ENCODE results near the gene IGF1R. TPM values are rescaled to one million over a fixed set of nuclear protein-coding genes. Genes with fewer than 3 reads are reported as not detected.

Gene IGF1R
- total and polyA plus RNA-seq, 2 of the 13 experiments (the other 11 are each of a cell fraction or from before 2014, with no cell fraction given) = 15.9 to 18.4 TPM

DNA sequence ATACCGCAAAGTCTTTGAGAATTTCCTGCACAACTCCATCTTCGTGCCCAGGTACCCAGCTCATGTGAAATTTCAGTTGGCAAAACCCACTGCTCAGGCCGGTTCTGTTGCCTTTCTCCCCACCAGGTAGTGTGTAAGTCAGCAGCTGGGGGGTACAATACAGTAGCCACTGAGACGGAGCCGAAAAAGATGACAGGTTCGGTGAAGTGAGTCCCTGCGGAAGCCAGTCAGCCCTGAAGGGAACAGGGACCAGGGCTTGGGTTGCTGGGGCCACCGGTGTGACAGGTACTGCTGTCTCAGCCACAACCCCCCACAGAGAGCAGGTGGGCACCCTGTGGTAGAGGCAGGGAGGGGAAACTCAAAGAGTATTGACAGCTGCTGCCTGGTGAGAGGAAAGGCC, 268.5 kb downstream of the IGF1R start:
- FAIRE-seq (no peak), ATAC-seq (no peak), DNase-seq (ENCODE audit: low spot score) (no peak)
- Histone ChIP-seq H3K4me3 (replicated peaks in 1 of 3; ENCODE audit: insufficient read depth in 1 of 3, low read depth in 2 of 3, low read length in 3 of 3) (no peak overlapping the region), H3K79me2 (ENCODE audit: insufficient read depth, low read length) (no peaks in the 10 kb centered on the region), H3K9ac (ENCODE audit: insufficient read depth, low read depth, low read length) (no peak overlapping the region), H2AFZ (ENCODE audit: low read length) (no peak overlapping the region), H4K20me1 (ENCODE audit: insufficient read depth, low read length) (no peaks in the 10 kb centered on the region), H3K9me3 (ENCODE audit: low read length) (no peaks in the 10 kb centered on the region), H3K27me3 (ENCODE audit: control insufficient read depth in 1 of 2, insufficient read depth in 2 of 2, low read length in 2 of 2) (no peaks in the 10 kb centered on the region), H3K27ac (ENCODE audit: extremely low read length, insufficient read depth, low read length) (no peak overlapping the region), H3K4me2 (ENCODE audit: low read depth, low read length) (no peak overlapping the region), H3K36me3 (replicated peaks in 1 of 2; ENCODE audit: control insufficient read depth in 1 of 2, insufficient read depth in 2 of 2, low read length in 2 of 2) (peaks cover 39 to 91% of the 10 kb centered on the region in 2 experiments), H3K4me1 (ENCODE audit: insufficient read depth, low read length) (no peaks in the 10 kb centered on the region)
- ChIA-PET POLR2A (no interaction called here), CTCF (ENCODE audit: low intra/inter-chr PET ratio, low total read pairs) (no interaction called here)
- intact Hi-C loops (cut with micrococcal nuclease; ENCODE audit: unreplicated experiment) (no loop called here), in situ Hi-C loops (cut with HindIII; ENCODE audit: extremely low pct_ligation_motif_present, low pct_unique_long_range_greater_than_20kb) (no loop called here)
- WGBS (ENCODE audit: low lambda C conversion rate) = 98% methylated on average over 8 of the region's 8 CpGs
- BruUV-seq (replicated peaks) = no TSS peak
- TF ChIP-seq, protein P1, sequence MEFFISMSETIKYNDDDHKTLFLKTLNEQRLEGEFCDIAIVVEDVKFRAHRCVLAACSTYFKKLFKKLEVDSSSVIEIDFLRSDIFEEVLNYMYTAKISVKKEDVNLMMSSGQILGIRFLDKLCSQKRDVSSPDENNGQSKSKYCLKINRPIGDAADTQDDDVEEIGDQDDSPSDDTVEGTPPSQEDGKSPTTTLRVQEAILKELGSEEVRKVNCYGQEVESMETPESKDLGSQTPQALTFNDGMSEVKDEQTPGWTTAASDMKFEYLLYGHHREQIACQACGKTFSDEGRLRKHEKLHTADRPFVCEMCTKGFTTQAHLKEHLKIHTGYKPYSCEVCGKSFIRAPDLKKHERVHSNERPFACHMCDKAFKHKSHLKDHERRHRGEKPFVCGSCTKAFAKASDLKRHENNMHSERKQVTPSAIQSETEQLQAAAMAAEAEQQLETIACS (CRISPR knock-in tag; IDR thresholded peaks at IDR 0.05) = no peak
- TF ChIP-seq SATB2 (CRISPR knock-in tag; IDR thresholded peaks at IDR 0.05) = no peak
- TF ChIP-seq, protein P2, sequence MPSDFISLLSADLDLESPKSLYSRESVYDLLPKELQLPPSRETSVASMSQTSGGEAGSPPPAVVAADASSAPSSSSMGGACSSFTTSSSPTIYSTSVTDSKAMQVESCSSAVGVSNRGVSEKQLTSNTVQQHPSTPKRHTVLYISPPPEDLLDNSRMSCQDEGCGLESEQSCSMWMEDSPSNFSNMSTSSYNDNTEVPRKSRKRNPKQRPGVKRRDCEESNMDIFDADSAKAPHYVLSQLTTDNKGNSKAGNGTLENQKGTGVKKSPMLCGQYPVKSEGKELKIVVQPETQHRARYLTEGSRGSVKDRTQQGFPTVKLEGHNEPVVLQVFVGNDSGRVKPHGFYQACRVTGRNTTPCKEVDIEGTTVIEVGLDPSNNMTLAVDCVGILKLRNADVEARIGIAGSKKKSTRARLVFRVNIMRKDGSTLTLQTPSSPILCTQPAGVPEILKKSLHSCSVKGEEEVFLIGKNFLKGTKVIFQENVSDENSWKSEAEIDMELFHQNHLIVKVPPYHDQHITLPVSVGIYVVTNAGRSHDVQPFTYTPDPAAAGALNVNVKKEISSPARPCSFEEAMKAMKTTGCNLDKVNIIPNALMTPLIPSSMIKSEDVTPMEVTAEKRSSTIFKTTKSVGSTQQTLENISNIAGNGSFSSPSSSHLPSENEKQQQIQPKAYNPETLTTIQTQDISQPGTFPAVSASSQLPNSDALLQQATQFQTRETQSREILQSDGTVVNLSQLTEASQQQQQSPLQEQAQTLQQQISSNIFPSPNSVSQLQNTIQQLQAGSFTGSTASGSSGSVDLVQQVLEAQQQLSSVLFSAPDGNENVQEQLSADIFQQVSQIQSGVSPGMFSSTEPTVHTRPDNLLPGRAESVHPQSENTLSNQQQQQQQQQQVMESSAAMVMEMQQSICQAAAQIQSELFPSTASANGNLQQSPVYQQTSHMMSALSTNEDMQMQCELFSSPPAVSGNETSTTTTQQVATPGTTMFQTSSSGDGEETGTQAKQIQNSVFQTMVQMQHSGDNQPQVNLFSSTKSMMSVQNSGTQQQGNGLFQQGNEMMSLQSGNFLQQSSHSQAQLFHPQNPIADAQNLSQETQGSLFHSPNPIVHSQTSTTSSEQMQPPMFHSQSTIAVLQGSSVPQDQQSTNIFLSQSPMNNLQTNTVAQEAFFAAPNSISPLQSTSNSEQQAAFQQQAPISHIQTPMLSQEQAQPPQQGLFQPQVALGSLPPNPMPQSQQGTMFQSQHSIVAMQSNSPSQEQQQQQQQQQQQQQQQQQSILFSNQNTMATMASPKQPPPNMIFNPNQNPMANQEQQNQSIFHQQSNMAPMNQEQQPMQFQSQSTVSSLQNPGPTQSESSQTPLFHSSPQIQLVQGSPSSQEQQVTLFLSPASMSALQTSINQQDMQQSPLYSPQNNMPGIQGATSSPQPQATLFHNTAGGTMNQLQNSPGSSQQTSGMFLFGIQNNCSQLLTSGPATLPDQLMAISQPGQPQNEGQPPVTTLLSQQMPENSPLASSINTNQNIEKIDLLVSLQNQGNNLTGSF (CRISPR knock-in tag; IDR thresholded peaks at IDR 0.05) = no peak
- no peak for TF ChIP-seq ZNF781 (CRISPR knock-in tag; IDR thresholded peaks at IDR 0.05; ENCODE audit: borderline replicate concordance, not compliant biosample characterization)
- TF ChIP-seq ZNF550 (CRISPR knock-in tag; IDR thresholded peaks at IDR 0.05; ENCODE audit: borderline replicate concordance) = no peak
- TF ChIP-seq, protein P3, sequence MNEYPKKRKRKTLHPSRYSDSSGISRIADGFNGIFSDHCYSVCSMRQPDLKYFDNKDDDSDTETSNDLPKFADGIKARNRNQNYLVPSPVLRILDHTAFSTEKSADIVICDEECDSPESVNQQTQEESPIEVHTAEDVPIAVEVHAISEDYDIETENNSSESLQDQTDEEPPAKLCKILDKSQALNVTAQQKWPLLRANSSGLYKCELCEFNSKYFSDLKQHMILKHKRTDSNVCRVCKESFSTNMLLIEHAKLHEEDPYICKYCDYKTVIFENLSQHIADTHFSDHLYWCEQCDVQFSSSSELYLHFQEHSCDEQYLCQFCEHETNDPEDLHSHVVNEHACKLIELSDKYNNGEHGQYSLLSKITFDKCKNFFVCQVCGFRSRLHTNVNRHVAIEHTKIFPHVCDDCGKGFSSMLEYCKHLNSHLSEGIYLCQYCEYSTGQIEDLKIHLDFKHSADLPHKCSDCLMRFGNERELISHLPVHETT (CRISPR knock-in tag; conservative IDR thresholded peaks at IDR 0.05) = no peak
- TF ChIP-seq HMGA1 (CRISPR knock-in tag; conservative IDR thresholded peaks at IDR 0.05) = no peak
- TF ChIP-seq IKZF4 (CRISPR knock-in tag; IDR thresholded peaks at IDR 0.05; ENCODE audit: borderline replicate concordance, low read depth, not compliant biosample characterization) = no peak
- TF ChIP-seq MYC (CRISPR knock-in tag; IDR thresholded peaks at IDR 0.05; ENCODE audit: borderline replicate concordance) = no peak
- TF ChIP-seq SPEN (CRISPR knock-in tag; IDR thresholded peaks at IDR 0.05; ENCODE audit: low read depth) = no peak
- TF ChIP-seq ZSCAN25 (CRISPR knock-in tag; IDR thresholded peaks at IDR 0.05) = no peak
- no peak for TF ChIP-seq ZNF230 (CRISPR knock-in tag; IDR thresholded peaks at IDR 0.05)
- no peak for TF ChIP-seq BHLHE40 (IDR thresholded peaks at IDR 0.05; ENCODE audit: low read length)
- TF ChIP-seq, protein P4, sequence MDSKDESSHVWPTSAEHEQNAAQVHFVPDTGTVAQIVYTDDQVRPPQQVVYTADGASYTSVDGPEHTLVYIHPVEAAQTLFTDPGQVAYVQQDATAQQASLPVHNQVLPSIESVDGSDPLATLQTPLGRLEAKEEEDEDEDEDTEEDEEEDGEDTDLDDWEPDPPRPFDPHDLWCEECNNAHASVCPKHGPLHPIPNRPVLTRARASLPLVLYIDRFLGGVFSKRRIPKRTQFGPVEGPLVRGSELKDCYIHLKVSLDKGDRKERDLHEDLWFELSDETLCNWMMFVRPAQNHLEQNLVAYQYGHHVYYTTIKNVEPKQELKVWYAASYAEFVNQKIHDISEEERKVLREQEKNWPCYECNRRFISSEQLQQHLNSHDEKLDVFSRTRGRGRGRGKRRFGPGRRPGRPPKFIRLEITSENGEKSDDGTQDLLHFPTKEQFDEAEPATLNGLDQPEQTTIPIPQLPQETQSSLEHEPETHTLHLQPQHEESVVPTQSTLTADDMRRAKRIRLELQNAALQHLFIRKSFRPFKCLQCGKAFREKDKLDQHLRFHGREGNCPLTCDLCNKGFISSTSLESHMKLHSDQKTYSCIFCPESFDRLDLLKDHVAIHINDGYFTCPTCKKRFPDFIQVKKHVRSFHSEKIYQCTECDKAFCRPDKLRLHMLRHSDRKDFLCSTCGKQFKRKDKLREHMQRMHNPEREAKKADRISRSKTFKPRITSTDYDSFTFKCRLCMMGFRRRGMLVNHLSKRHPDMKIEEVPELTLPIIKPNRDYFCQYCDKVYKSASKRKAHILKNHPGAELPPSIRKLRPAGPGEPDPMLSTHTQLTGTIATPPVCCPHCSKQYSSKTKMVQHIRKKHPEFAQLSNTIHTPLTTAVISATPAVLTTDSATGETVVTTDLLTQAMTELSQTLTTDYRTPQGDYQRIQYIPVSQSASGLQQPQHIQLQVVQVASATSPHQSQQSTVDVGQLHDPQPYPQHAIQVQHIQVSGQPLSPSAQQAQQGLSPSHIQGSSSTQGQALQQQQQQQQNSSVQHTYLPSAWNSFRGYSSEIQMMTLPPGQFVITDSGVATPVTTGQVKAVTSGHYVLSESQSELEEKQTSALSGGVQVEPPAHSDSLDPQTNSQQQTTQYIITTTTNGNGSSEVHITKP (CRISPR knock-in tag; IDR thresholded peaks at IDR 0.05; ENCODE audit: low read depth) = no peak
